Loucy (cell line): ENCODE measurements around the gene PLA2G4D.

Source experiments
- EZH2phosphoT487 ChIP-seq: fragments of 200-600 bp; IDR thresholded peaks from 2 replicates; pipeline ENCODE4 v1.6.1; 2018; ENCODE audit warnings: antibody characterized with exemption, mild to moderate bottlenecking, moderate library complexity, borderline replicate concordance
- TF ChIP-seq, protein P1 (sequence below): fragments of 200-600 bp; sonication (generic); conservative IDR thresholded peaks from 2 replicates; pipeline ENCODE4 v1.5.1; 2014; ENCODE audit warnings: mild to moderate bottlenecking, antibody characterized with exemption, low read length

GRCh38 chr15:42048821-42049200 is 45.6 kb downstream of the PLA2G4D start:
- TF ChIP-seq, protein P1, sequence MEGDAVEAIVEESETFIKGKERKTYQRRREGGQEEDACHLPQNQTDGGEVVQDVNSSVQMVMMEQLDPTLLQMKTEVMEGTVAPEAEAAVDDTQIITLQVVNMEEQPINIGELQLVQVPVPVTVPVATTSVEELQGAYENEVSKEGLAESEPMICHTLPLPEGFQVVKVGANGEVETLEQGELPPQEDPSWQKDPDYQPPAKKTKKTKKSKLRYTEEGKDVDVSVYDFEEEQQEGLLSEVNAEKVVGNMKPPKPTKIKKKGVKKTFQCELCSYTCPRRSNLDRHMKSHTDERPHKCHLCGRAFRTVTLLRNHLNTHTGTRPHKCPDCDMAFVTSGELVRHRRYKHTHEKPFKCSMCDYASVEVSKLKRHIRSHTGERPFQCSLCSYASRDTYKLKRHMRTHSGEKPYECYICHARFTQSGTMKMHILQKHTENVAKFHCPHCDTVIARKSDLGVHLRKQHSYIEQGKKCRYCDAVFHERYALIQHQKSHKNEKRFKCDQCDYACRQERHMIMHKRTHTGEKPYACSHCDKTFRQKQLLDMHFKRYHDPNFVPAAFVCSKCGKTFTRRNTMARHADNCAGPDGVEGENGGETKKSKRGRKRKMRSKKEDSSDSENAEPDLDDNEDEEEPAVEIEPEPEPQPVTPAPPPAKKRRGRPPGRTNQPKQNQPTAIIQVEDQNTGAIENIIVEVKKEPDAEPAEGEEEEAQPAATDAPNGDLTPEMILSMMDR = no peak
- no peak for TF ChIP-seq EZH2phosphoT487
